IMR-90 (cell line): Measurements from ENCODE around the gene DVL2. TPM values are rescaled to one million over a fixed set of nuclear protein-coding genes. Genes with fewer than 3 reads are reported as not detected.

ENCODE experiments used
- ATAC-seq: fragments of 200-7000 bp; cut with Tn5 transposase; 2 replicates; pipeline ENCODE4 v1.9.1; 2020; ENCODE audit warnings: low read depth, mild to moderate bottlenecking, moderate library complexity
- BruUV-seq: library from RNA; stranded (reverse); fragments of 400-500 nt; replicated peaks from 2 replicates; lab custom pipeline; 2021; lab: Mats Ljungman, UMichigan
- CTCF ChIA-PET: fragments of 300-600 bp; formaldehyde crosslinking; extraction: SDS; loops from one replicate; lab custom pipeline; 2021; ENCODE audit warnings: antibody characterized with exemption; lab: Yijun Ruan, JAX
- POLR2A ChIA-PET: fragments of 300-600 bp; sonication (Branson Sonifier 250); formaldehyde crosslinking; loops from one replicate; lab custom pipeline; 2022; ENCODE audit warnings: antibody characterized with exemption; ENCODE audit not compliant: unreplicated experiment; lab: Charles Lee
- DNase-seq: peaks from one replicate; pipeline ENCODE4 v3.0.0; 2013
- H2AFZ ChIP-seq: replicated peaks from 2 replicates; pipeline ENCODE3; 2013; ENCODE audit warnings: low read length, mild to moderate bottlenecking; ENCODE audit not compliant: poor library complexity
- H2AK5ac ChIP-seq: 2 replicates; pipeline ENCODE4 v1.6.1; 2013; ENCODE audit warnings: low read depth, low read length, inconsistent platforms
- H2AK9ac ChIP-seq: replicated peaks from 2 replicates; pipeline ENCODE3; 2013; ENCODE audit warnings: mild to moderate bottlenecking, low read depth, low read length, moderate library complexity; ENCODE audit not compliant: poor library complexity
- H2BK120ac ChIP-seq: 2 replicates; pipeline ENCODE4 v1.6.1; 2013; ENCODE audit warnings: low read depth, low read length, inconsistent platforms
- H2BK15ac ChIP-seq: 3 replicates; pipeline ENCODE4 v1.6.1; 2013; ENCODE audit warnings: low read depth, low read length, inconsistent platforms
- H2BK20ac ChIP-seq: 2 replicates; pipeline ENCODE4 v1.6.1; 2013; ENCODE audit warnings: low read depth, mild to moderate bottlenecking, inconsistent platforms, low read length, moderate library complexity
- H2BK5ac ChIP-seq: 2 replicates; pipeline ENCODE4 v1.6.1; 2013; ENCODE audit warnings: mild to moderate bottlenecking, low read depth, low read length, inconsistent platforms; ENCODE audit not compliant: poor library complexity, severe bottlenecking
- H3K14ac ChIP-seq: replicated peaks from 2 replicates; pipeline ENCODE4 v1.6.1; 2013; ENCODE audit warnings: low read depth, low read length, inconsistent platforms
- H3K18ac ChIP-seq: 2 replicates; pipeline ENCODE4 v1.6.1; 2013; ENCODE audit warnings: low read depth, low read length, control low read depth
- H3K23ac ChIP-seq: 2 replicates; pipeline ENCODE4 v1.6.1; 2013; ENCODE audit warnings: low read depth, low read length, inconsistent platforms
- H3K27ac ChIP-seq: 2 replicates; pipeline ENCODE4 v1.5.1; 2013; ENCODE audit warnings: mild to moderate bottlenecking, control low read depth, low read length; ENCODE audit not compliant: insufficient read depth
- H3K27me3 ChIP-seq: 2 replicates; pipeline ENCODE4 v1.6.1; 2013; ENCODE audit warnings: low read length; ENCODE audit not compliant: control insufficient read depth, insufficient read depth
- H3K36me3 ChIP-seq: 2 replicates; pipeline ENCODE4 v1.6.1; 2013; ENCODE audit warnings: low read length, mixed read lengths; ENCODE audit not compliant: control insufficient read depth, insufficient read depth
- H3K4ac ChIP-seq: 2 replicates; pipeline ENCODE4 v1.6.1; 2013; ENCODE audit warnings: low read depth, low read length, inconsistent platforms
- H3K4me1 ChIP-seq: 2 replicates; pipeline ENCODE4 v1.6.1; 2013; ENCODE audit warnings: low read length, mixed read lengths; ENCODE audit not compliant: control insufficient read depth, insufficient read depth
- H3K4me2 ChIP-seq: 2 replicates; pipeline ENCODE4 v1.6.1; 2013; ENCODE audit warnings: low read depth, mild to moderate bottlenecking, control low read depth, low read length, moderate library complexity
- H3K4me3 ChIP-seq: 2 replicates; pipeline ENCODE4 v1.5.1; 2013; ENCODE audit warnings: low read depth, mild to moderate bottlenecking, control low read depth, low read length, moderate library complexity; ENCODE audit not compliant: insufficient read depth
- H3K56ac ChIP-seq: 2 replicates; pipeline ENCODE4 v1.6.1; 2013; ENCODE audit warnings: low read length, inconsistent platforms; ENCODE audit not compliant: insufficient read depth; ENCODE audit errors: extremely low read depth
- H3K79me1 ChIP-seq, 2 experiments: 2 replicates each; pipeline ENCODE4 v1.6.1; 2013; ENCODE audit warnings: low read length in 2 of 2, inconsistent platforms in 1 of 2, low read depth in 1 of 2
- H3K9ac ChIP-seq: 2 replicates; pipeline ENCODE4 v1.6.1; 2013; ENCODE audit warnings: low read depth, low read length, control low read depth
- H3K9me1 ChIP-seq: 2 replicates; pipeline ENCODE4 v1.6.1; 2013; ENCODE audit warnings: low read length, inconsistent platforms; ENCODE audit not compliant: insufficient read depth
- H3K9me3 ChIP-seq: 2 replicates; pipeline ENCODE4 v1.6.1; 2013; ENCODE audit warnings: low read length; ENCODE audit not compliant: control insufficient read depth, insufficient read depth
- H4K20me1 ChIP-seq: 2 replicates; pipeline ENCODE4 v1.6.1; 2013; ENCODE audit warnings: low read length, inconsistent platforms; ENCODE audit not compliant: insufficient read depth
- H4K5ac ChIP-seq: 2 replicates; pipeline ENCODE4 v1.6.1; 2013; ENCODE audit warnings: mild to moderate bottlenecking, low read depth, low read length, control low read depth
- H4K8ac ChIP-seq, 2 experiments: 2 replicates each; pipeline ENCODE4 v1.6.1; 2013; ENCODE audit warnings: low read depth in 2 of 2, low read length in 2 of 2, control low read depth in 1 of 2, inconsistent platforms in 1 of 2
- H4K91ac ChIP-seq: 2 replicates; pipeline ENCODE4 v1.6.1; 2013; ENCODE audit warnings: low read depth, low read length, inconsistent platforms; ENCODE audit not compliant: insufficient read depth
- ELK1 ChIP-seq: fragments of 150-350 bp; IDR thresholded peaks from 2 replicates; pipeline ENCODE4 v1.6.1; 2016; ENCODE audit warnings: low read depth, mild to moderate bottlenecking, low read length, moderate library complexity, borderline replicate concordance
- MAFK ChIP-seq: IDR thresholded peaks from 2 replicates; pipeline ENCODE4 v1.6.1; 2012; ENCODE audit warnings: low read depth, low read length, improper control_type of control experiment
- WGBS, 2 experiments: methylation state at CpG; one replicate each; pipeline versions ENCODE4 v1.1.5 to v1.1.7; 2013; ENCODE audit warnings: missing lambda C conversion rate in 2 of 2; ENCODE audit not compliant: insufficient read length in 1 of 2; ENCODE audit errors: extremely low coverage in 2 of 2; 5-methylcytosine and 5-hydroxymethylcytosine counted together
- dilution Hi-C: fragments of 300-500 bp; cut with HindIII; formaldehyde crosslinking; loops from one replicate; pipeline ENCODE4 v1.14.3; 2018; ENCODE audit warnings: low sequenced_read_pairs; ENCODE audit not compliant: unreplicated experiment
- in situ Hi-C: fragments of 300-500 bp; cut with MboI; formaldehyde crosslinking; loops from 3 replicates; pipeline ENCODE4 v1.14.3; 2019; ENCODE audit warnings: low sequenced_read_pairs, inconsistent platforms, mixed read lengths
- intact Hi-C: fragments of 100-400 bp; cut with micrococcal nuclease; formaldehyde crosslinking; loops from 2 replicates; pipeline ENCODE4 v1.10.0; 2022
- polyA plus RNA-seq, 3 experiments: library from polyadenylated mRNA; depleted of rRNA; stranded (reverse); fragments of >200 nt; gene quantifications; 2 replicates each; pipeline ENCODE4 v1.2.3, GENCODE V29; 2012; ENCODE audit warnings: low replicate concordance in 1 of 3
- total RNA-seq: library from RNA; depleted of rRNA; stranded (reverse); fragments of >200 nt; gene quantifications from 2 replicates; pipeline ENCODE4 v1.2.3, GENCODE V29; 2012

The DVL2 gene
- total and polyA plus RNA-seq, 2 of the 4 experiments (the other 2 are of a cell fraction), result 11.8 to 21.3 TPM

- H3K4me1 ChIP-seq, result peaks cover 28% of the 10 kb centered on the region
- POLR2A ChIA-PET, result interaction anchor here (0.6 kb wide), 1 partner anchor 180 kb away, joined by 6 read pairs; the partner anchor contains the start of gene SLC16A13
Observed at GRCh38 chr17:7216242-7217112, 17.8 kb downstream of the DVL2 start.

More at GRCh38 chr17:7216242-7217112, 17.8 kb downstream of the DVL2 start:
- Histone ChIP-seq H3K14ac (peak overlapping the region; percentile 72), H2AK9ac (peak overlapping the region; percentile 97), H3K56ac (no peak overlapping the region), H3K18ac (no peak overlapping the region), H3K36me3 (peaks cover 5% of the 10 kb centered on the region; the same call in 1 of the 2 replicates), H3K27me3 (no peaks in the 10 kb centered on the region), H3K79me1 (peaks cover 9 to 78% of the 10 kb centered on the region in 2 experiments), H3K4me3 (peak overlapping the region; percentile 55), H2BK20ac (0 out of 2 replicates have a peak overlapping the region, but pooled peaks have one; percentile 9), H2AFZ (peak overlapping the region; percentile 14), H4K91ac (peak overlapping the region; percentile 29; the same call in 1 of the 2 replicates), H4K5ac (no peak overlapping the region), H3K9me3 (no peaks in the 10 kb centered on the region), H3K4me2 (peak overlapping the region; percentile 90), H3K23ac (peak overlapping the region; percentile 52; the same call in 1 of the 2 replicates), H3K9ac (peak overlapping the region; percentile 70), H4K20me1 (peaks cover 58% of the 10 kb centered on the region), H4K8ac (peak overlapping the region in 1 of 2 experiments; percentile 30; a peak in 1 of 4 replicates), H2BK5ac (peak overlapping the region; percentile 31), H3K27ac (peak overlapping the region; percentile 56), H3K9me1 (peaks cover 26% of the 10 kb centered on the region), H2BK15ac (no peak overlapping the region; the same call in 2 of the 3 replicates), H3K4ac (peak overlapping the region; percentile 76), H2BK120ac (no peak overlapping the region), H2AK5ac (peak overlapping the region; percentile 92)
- no TSS peak for BruUV-seq
- intact Hi-C loops (no loop called here), in situ Hi-C loops (no loop called here), dilution Hi-C loops (no loop called here)
- CTCF ChIA-PET, result no interaction called here
- DNase-seq, result no peak
- TF ChIP-seq MAFK (no peak), ELK1 (no peak)
- ATAC-seq, result no peak
- WGBS, 2 experiments, result 7% methylated on average over 2 of the region's 7 CpGs; no CpG with 5 or more reads in 1 of the 2 experiments
